Stimulated activated CD8-positive, alpha-beta memory T cell treated with anti-CD3 and anti-CD28 coated beads, Interleukin-7, amount 100 ng/mL, for 48 hours (primary cell): Measurements from ENCODE around the gene USH2A.

ENCODE experiments used
- DNase-seq, 2 donors: peaks; one replicate each; pipeline ENCODE4 v3.0.0-alpha.2; 2020; ENCODE audit warnings: low read depth in 1 of 2; ENCODE audit errors: extremely low read depth in 1 of 2

The USH2A gene

GRCh38 chr1:216209125-216209524, 214.1 kb downstream of the USH2A start:
- no peak for DNase-seq

GRCh38 chr1:216207154-216207553, 216.1 kb downstream of the USH2A start:
- no peak for DNase-seq

GRCh38 chr1:216205176-216205575, 218.1 kb downstream of the USH2A start:
- no peak for DNase-seq

- no peak for DNase-seq
These were observed 221.3 kb downstream of the USH2A start for GRCh38 chr1:216201946-216202345.

GRCh38 chr1:216200941-216201340, 222.3 kb downstream of the USH2A start:
- no peak for DNase-seq

- DNase-seq: no peak
These were observed 228.5 kb downstream of the USH2A start for GRCh38 chr1:216194721-216195120.

GRCh38 chr1:216193839-216194443, 229.3 kb downstream of the USH2A start:
- no peak for DNase-seq

- DNase-seq: no peak
These were observed 232.8 kb downstream of the USH2A start for GRCh38 chr1:216190438-216190837.

- no peak for DNase-seq
These were observed 236.4 kb downstream of the USH2A start for GRCh38 chr1:216186816-216187215.

- no peak for DNase-seq
These were observed 237.1 kb downstream of the USH2A start for GRCh38 chr1:216186141-216186540.

- DNase-seq: no peak
These were observed 239.0 kb downstream of the USH2A start for GRCh38 chr1:216184126-216184680.

- DNase-seq: no peak
These were observed 239.8 kb downstream of the USH2A start for GRCh38 chr1:216183454-216183853.

GRCh38 chr1:216183007-216183406, 240.2 kb downstream of the USH2A start:
- DNase-seq: no peak

GRCh38 chr1:216181590-216181989, 241.7 kb downstream of the USH2A start:
- DNase-seq: no peak

- no peak for DNase-seq
These were observed 245.0 kb downstream of the USH2A start for GRCh38 chr1:216178281-216178680.

GRCh38 chr1:216176970-216177369, 246.3 kb downstream of the USH2A start:
- no peak for DNase-seq

- no peak for DNase-seq
These were observed 247.5 kb downstream of the USH2A start for GRCh38 chr1:216175714-216176113.

GRCh38 chr1:216173376-216173995, 249.8 kb downstream of the USH2A start:
- no peak for DNase-seq

GRCh38 chr1:216169351-216169750, 253.9 kb downstream of the USH2A start:
- DNase-seq: no peak

GRCh38 chr1:216168546-216168945, 254.7 kb downstream of the USH2A start:
- no peak for DNase-seq

- no peak for DNase-seq
These were observed 269.2 kb downstream of the USH2A start for GRCh38 chr1:216154063-216154462.

- no peak for DNase-seq
These were observed 270.1 kb downstream of the USH2A start for GRCh38 chr1:216153130-216153529.
